HG03103 (cell line): Measurements from ENCODE around the gene MICU1.
A peak's percentile ranks its signal among the peaks of the same experiment; 100 is the strongest.
"Not testable (repeated sequence)": the region's sequence is repeated elsewhere in the genome, so short reads cannot be mapped to it uniquely, and the experiment has no call there.

Experiments used
- ATAC-seq: cut with Tn5 transposase; IDR thresholded peaks from one replicate; pipeline ENCODE4 v1.9.1; 2021; ENCODE audit warnings: low read depth; ENCODE audit not compliant: unreplicated experiment

The MICU1 gene

GRCh38 chr10:72356115-72356514 lies 269.8 kb downstream of the MICU1 start:
- no peak for ATAC-seq

DNA sequence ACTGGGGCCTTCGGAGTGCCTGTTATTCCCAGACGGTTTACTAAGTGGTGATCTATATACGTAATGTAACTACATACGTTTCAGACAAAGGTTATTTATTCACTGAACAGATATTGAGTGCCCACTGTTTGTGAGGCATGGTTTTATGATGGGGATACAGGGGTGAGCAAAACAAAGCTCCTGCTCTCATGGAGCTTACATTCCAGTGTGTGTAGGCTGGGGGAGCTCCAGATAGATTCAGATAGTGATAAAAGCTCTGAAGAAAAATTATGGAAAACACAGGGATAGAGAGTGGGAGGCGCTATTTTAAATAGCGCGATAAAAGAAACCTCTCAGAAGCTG lies 270.7 kb downstream of the MICU1 start:
- ATAC-seq, result peak; percentile 26

DNA sequence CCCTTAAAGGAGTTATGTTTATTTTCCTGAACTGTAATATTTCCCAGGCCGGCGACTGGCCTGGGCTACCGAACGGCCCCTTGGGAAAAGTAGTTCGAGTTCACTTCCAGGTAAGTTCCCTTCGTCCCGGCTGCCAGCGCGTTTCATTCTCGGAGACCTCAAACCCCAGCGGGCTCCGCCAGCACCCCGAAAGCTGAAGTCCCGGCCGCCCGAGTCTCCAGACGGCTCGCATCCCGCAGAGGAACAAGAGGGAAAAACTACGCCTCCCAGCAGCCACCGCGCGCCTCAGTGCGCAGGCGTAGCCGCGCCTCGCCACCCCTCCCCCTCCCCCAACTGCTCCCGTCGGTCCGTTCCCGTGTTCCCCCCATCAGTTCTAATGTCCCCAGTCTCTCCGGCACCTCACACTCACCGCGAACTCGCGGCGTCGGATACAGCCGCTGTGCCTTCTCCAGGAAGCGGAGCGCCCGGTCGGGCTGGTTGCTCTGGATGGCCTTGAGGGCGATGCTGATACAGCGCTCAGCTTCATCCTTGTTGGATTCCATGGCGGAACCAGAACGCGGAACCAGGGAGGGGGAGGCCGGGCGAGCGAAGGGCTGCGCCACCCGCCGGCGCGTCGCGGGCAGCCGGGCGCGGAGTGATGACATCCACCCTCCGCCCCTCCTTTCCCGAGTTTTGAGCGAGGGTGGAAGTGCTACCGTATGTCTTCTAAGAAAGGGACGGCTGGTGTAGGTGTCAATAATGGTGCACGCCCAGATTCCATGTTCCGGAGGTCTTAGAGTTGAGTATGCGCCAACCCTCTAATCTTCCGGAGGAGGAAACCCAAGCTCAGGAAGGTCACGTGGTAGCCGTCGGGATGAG lies 271.3 kb downstream of the MICU1 start, which contains the start of gene DNAJB12:
DNAJB12 (minus strand) TSS at position 564 of the 858 bp plus-strand sequence; CDS start at position 542, 22 bp downstream.
- ATAC-seq, result peak; percentile 59

- no peak for ATAC-seq
Measured at GRCh38 chr10:72353965-72354355, 271.9 kb downstream of the MICU1 start.

DNA sequence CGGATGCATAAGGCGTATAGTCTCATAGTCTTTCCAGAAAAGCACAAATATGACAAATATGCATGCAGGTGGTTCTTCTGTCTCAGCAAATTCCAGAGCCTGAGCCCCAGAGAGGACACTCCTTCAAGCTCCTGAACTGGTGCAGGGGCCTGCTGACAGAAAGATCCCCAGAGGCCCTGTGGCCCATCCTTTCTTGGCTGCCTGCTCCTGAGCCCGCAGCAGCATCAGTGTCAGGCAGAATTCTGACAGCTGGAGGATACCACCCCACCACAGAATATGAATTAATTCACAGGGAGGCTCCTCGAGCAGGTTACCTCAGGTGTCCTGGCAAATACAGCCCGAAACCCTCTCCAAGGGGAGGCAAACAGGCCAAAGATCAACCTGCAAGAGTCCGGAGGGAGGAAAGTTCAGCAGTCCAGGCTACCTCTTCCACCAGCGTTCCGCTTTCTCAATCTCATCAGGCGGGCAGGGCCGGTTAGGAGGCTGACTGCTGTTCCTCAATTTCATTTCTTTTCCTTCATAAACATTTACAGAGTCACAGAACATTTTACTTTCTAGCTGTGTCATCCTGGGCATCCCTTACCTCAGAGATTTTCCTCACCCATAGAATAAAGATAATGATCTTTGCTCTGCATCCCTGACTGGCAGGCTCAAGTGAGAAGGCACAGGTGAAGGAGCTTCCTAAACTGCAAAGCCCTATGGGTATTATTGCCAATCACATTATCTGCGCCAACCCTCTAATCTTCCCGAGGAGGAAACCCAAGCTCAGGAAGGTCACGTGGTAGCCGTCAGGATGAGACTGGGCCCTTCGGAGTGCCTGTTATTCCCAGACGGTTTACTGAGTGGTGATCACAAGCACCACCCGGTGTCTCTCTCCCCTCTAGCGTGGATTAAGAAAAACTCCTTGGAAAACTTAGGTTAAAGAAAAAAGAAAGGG lies 272.6 kb downstream of the MICU1 start:
- ATAC-seq, result no peak

DNA sequence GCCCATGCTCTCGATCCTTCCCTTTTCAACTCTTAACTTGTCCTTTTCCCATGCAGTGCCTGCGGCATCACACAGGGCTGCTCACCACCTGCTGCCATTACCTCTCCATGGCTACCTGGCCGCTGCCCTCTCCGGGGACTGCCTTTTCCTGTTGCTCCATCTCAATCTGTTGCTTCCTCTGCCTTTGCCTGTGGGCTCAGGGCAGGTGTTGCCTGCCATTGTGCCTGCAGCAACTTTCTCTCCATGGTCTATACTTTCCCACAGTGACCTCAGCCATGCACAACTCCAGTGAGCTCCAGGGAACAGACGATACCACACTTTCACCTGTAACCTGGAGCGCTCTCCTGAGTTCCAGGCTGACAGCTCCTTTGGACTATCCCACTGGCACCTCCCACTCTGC lies 274.4 kb downstream of the MICU1 start:
- ATAC-seq, result no peak

DNA sequence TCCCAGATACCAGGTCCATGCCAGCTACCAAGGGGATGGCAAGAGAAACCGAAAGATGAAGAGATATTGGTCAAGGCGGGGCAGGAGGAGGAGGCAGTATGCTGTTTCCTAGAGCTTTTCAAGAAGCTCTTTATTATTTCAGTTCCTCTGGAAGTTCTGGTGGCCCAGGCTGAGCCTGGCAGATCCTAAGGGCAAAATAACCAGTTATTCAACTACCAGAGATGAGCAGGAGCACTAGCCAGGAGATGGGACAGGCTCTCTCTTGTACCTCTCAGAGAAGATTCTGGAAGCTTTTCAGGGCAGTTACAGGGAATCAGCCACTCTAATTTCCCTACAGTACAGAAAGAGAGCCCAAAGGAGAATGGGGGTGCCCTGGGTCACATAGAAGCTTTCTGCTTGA lies 276.4 kb downstream of the MICU1 start:
- ATAC-seq, result no peak

- no peak for ATAC-seq
Measured at GRCh38 chr10:72348282-72348681, 277.6 kb downstream of the MICU1 start.

- ATAC-seq, result not testable (repeated sequence)
Measured at GRCh38 chr10:72346117-72346516, 279.8 kb downstream of the MICU1 start.

GRCh38 chr10:72344932-72345331 lies 280.9 kb downstream of the MICU1 start:
- no peak for ATAC-seq

DNA sequence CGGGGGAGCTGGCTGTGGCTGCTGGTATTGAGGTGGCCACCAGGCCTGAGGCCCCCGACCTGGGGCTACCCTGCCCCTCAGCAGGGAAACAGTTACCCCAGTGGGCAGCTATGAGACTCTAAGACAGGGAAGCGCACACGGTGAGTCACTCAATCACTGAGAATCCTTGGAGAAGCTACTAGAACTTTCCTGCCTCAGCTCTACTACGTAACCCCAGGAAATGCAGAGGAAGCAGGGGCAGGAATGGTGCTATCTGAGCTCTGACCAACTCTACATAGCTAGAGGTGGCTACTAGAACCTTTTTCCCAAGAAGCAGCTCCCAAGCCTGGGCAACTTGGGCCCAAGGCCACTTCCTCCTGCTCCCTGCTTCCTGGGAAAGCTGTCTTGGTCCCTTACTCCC lies 283.0 kb downstream of the MICU1 start:
- ATAC-seq, result no peak

DNA sequence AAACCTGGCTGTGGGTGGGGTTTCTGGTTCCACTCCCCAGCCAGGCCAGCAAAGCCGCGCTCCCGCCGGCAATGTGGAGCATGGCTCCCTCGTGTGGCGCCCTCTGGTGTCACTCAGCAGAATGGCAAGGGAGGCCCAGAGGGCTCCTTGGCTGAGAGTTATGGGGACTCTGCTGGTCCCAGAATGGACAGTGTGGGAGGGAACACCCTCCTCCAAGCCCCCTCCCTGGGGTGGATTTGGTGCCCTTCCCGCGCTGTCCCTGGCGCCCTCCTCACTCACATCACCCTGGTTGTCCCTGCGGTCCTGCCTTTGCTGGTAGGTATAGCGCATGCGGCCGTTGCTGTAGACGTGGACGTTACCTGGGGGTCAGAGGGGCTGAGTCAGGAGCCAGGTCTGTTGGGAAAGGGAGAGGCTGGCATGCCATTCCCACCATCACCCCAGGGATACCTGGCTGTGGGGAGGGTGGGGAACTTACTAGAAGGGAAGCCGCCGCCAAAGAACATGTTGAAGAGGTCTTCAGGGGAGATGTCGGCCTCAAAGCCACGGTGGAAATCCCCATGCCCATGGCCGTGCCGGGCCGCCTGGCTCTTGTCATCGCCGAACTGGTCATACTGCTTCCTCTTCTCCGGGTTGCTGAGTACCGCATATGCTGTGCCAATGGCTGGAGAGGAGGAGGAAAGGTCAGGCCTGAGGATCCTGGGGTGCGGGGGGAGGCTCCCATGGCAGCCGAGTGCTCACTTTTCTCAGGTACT lies 285.2 kb downstream of the MICU1 start:
- ATAC-seq, result no peak

- ATAC-seq, result no peak
Measured at GRCh38 chr10:72338180-72338579, 287.7 kb downstream of the MICU1 start.

- no peak for ATAC-seq
Measured at GRCh38 chr10:72337722-72338121, 288.2 kb downstream of the MICU1 start.

- no peak for ATAC-seq
Measured at GRCh38 chr10:72337039-72337629, 288.7 kb downstream of the MICU1 start.

GRCh38 chr10:72336259-72337038 lies 289.4 kb downstream of the MICU1 start:
- no peak for ATAC-seq

GRCh38 chr10:72335394-72336258 lies 290.3 kb downstream of the MICU1 start:
- ATAC-seq, result peak; percentile 15

GRCh38 chr10:72334825-72335393 lies 291.0 kb downstream of the MICU1 start:
- peak; percentile 53 for ATAC-seq
